ENCODE results near the gene AP2S1.

DNA sequence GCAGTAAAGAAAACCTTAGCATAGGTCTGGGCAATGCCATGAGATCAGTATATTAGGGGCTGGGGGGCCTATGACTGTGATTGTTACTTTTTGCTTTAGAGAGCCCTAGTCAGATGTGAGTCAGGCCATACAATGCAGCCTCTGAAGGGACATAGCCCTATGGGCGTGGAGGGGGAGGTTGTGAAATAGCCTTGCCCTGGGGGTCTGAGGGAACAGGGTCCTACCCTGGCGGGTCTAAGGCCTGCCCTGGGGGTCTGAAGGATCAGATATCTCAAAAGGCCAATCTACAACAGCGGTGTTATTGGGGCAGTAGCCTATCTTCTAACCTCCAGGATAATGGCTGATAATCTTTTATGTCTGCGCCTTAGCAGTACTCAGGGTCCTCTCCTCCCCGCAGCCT lies 48.5 kb downstream of the AP2S1 start:
- TF ChIP-seq, protein P1, sequence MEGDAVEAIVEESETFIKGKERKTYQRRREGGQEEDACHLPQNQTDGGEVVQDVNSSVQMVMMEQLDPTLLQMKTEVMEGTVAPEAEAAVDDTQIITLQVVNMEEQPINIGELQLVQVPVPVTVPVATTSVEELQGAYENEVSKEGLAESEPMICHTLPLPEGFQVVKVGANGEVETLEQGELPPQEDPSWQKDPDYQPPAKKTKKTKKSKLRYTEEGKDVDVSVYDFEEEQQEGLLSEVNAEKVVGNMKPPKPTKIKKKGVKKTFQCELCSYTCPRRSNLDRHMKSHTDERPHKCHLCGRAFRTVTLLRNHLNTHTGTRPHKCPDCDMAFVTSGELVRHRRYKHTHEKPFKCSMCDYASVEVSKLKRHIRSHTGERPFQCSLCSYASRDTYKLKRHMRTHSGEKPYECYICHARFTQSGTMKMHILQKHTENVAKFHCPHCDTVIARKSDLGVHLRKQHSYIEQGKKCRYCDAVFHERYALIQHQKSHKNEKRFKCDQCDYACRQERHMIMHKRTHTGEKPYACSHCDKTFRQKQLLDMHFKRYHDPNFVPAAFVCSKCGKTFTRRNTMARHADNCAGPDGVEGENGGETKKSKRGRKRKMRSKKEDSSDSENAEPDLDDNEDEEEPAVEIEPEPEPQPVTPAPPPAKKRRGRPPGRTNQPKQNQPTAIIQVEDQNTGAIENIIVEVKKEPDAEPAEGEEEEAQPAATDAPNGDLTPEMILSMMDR (conservative IDR thresholded peaks at IDR 0.05; ENCODE audit: low read depth, low read length) = no peak
- TF ChIP-seq EZH2 (IDR thresholded peaks at IDR 0.05; ENCODE audit: borderline replicate concordance, low read depth, low read length, poor library complexity, severe bottlenecking) = no peak
